HCT116 (cell line): ENCODE measurements around the gene RABGGTB. TPM values are rescaled to one million over a fixed set of nuclear protein-coding genes. Genes with fewer than 3 reads are reported as not detected.

Source experiments
- ATAC-seq: fragments of 200-7000 bp; cut with Tn5 transposase; 2 replicates; pipeline ENCODE4 v1.9.1; 2020; ENCODE audit warnings: mild to moderate bottlenecking, moderate library complexity
- BruUV-seq: library from RNA; stranded (reverse); fragments of 400-500 nt; replicated peaks from 2 replicates; lab custom pipeline; 2021; lab: Mats Ljungman, UMichigan
- CTCF ChIA-PET: fragments of 300-600 bp; sonication (Branson Sonifier 250); formaldehyde crosslinking; loops from one replicate; lab custom pipeline; 2021; ENCODE audit warnings: antibody characterized with exemption; lab: Charles Lee
- POLR2A ChIA-PET: fragments of 300-600, 350-600 bp; sonication (Branson Sonifier 250); formaldehyde crosslinking; loops from one replicate; lab custom pipeline; 2021; ENCODE audit warnings: antibody characterized with exemption; lab: Charles Lee
- RAD21 ChIA-PET, 2 experiments: fragments of 300-600 bp; sonication (Branson Sonifier 250); formaldehyde crosslinking; loops; one replicate each; lab custom pipeline; 2023; ENCODE audit warnings: low total read pairs in 2 of 2; ENCODE audit not compliant: uncharacterized antibody in 2 of 2, unreplicated experiment in 2 of 2, low non-redundant PET in 1 of 2; lab: Charles Lee
- DNase-seq: peaks from one replicate; pipeline ENCODE4 v3.0.0-alpha.2; 2010; ENCODE audit warnings: low read depth, low spot score
- H2AFZ ChIP-seq: fragments of 200-600 bp; shearing (Covaris generic), sonication (generic); 2 replicates; pipeline ENCODE4 v1.6.1; 2017; ENCODE audit warnings: low read depth, mixed run types, mixed read lengths, antibody characterized with exemption, low read length; ENCODE audit not compliant: poor library complexity, severe bottlenecking
- H3K27ac ChIP-seq: 2 replicates; pipeline ENCODE4 v1.5.1; 2012; ENCODE audit warnings: low read depth, low read length
- H3K27me3 ChIP-seq: fragments of 200-600 bp; sonication (generic); 2 replicates; pipeline ENCODE4 v1.6.1; 2016; ENCODE audit warnings: mixed run types, low read length, mixed read lengths; ENCODE audit not compliant: insufficient read depth
- H3K36me3 ChIP-seq, 2 experiments: fragments of 200-500 bp in 1 of 2; fragments of 200-600 bp in 1 of 2; sonication (Bioruptor generic) in 1 of 2; sonication (generic) in 1 of 2; 2 replicates each; pipeline versions ENCODE4 v1.5.1 to v1.6.1; 2014 to 2016; ENCODE audit warnings: low read length in 2 of 2, inconsistent platforms in 1 of 2, mixed read lengths in 1 of 2, mixed run types in 1 of 2; ENCODE audit not compliant: insufficient read depth in 2 of 2, control insufficient read depth in 1 of 2
- H3K4me1 ChIP-seq, 2 experiments: fragments of 200-600 bp in 1 of 2; sonication (generic) in 1 of 2; 2 replicates each; pipeline versions ENCODE4 v1.5.1 to v1.6.1; 2012 to 2017; ENCODE audit warnings: low read length in 2 of 2, inconsistent platforms in 1 of 2, mild to moderate bottlenecking in 1 of 2, mixed read lengths in 1 of 2, mixed run types in 1 of 2, moderate library complexity in 1 of 2; ENCODE audit not compliant: insufficient read depth in 2 of 2, control insufficient read depth in 1 of 2
- H3K4me2 ChIP-seq: fragments of 200-600 bp; sonication (generic); 2 replicates; pipeline ENCODE4 v1.6.1; 2017; ENCODE audit warnings: mixed run types, low read length, mixed read lengths
- H3K4me3 ChIP-seq, 2 experiments: fragments of 200-600 bp in 1 of 2; sonication (generic) in 1 of 2; replicated peaks in 1 of 2; 2 replicates each; pipeline ENCODE4 v1.5.1; 2011 to 2016; ENCODE audit warnings: low read length in 2 of 2, control low read depth in 1 of 2, low read depth in 1 of 2, mild to moderate bottlenecking in 1 of 2, mixed read lengths in 1 of 2, mixed run types in 1 of 2
- H3K79me2 ChIP-seq: fragments of 200-600 bp; sonication (generic); 2 replicates; pipeline ENCODE4 v1.6.1; 2017; ENCODE audit warnings: mild to moderate bottlenecking, mixed run types, low read length, moderate library complexity, mixed read lengths; ENCODE audit not compliant: insufficient read depth
- H3K9ac ChIP-seq: fragments of 200-600 bp; sonication (generic); 2 replicates; pipeline ENCODE4 v1.6.1; 2016; ENCODE audit warnings: low read length, mixed read lengths
- H3K9me2 ChIP-seq: fragments of 200-600 bp; sonication (generic), shearing (Covaris generic); 2 replicates; pipeline ENCODE4 v1.6.1; 2017; ENCODE audit warnings: mixed run types, mild to moderate bottlenecking, moderate library complexity; ENCODE audit not compliant: insufficient read depth
- H3K9me3 ChIP-seq, 2 experiments: fragments of 200-500 bp in 1 of 2; fragments of 200-600 bp in 1 of 2; sonication (Bioruptor generic) in 1 of 2; sonication (generic) in 1 of 2; 2 replicates each; pipeline ENCODE4 v1.6.1; 2014 to 2017; ENCODE audit warnings: low read length in 2 of 2, mixed read lengths in 2 of 2, inconsistent platforms in 1 of 2, low read depth in 1 of 2, mild to moderate bottlenecking in 1 of 2, mixed run types in 1 of 2, moderate library complexity in 1 of 2; ENCODE audit not compliant: control insufficient read depth in 1 of 2, insufficient read depth in 1 of 2
- H4K20me1 ChIP-seq: fragments of 200-600 bp; sonication (generic), shearing (Covaris generic); 2 replicates; pipeline ENCODE4 v1.6.1; 2017; ENCODE audit warnings: mixed run types, mild to moderate bottlenecking, moderate library complexity; ENCODE audit not compliant: insufficient read depth
- CBX3 ChIP-seq: IDR thresholded peaks from 2 replicates; pipeline ENCODE4 v1.6.1; 2012; ENCODE audit warnings: low read depth
- CEBPB ChIP-seq: IDR thresholded peaks from 2 replicates; pipeline ENCODE4 v1.6.1; 2012; ENCODE audit warnings: low read depth
- EGR1 ChIP-seq: IDR thresholded peaks from 2 replicates; pipeline ENCODE4 v1.6.1; 2012; ENCODE audit warnings: low read depth
- EZH2 ChIP-seq: fragments of 200-600 bp; sonication (generic); IDR thresholded peaks from 2 replicates; pipeline ENCODE4 v1.6.1; 2017; ENCODE audit warnings: antibody characterized with exemption, mixed run types
- EZH2phosphoT487 ChIP-seq: fragments of 200-600 bp; IDR thresholded peaks from 2 replicates; pipeline ENCODE4 v1.6.1; 2018; ENCODE audit warnings: antibody characterized with exemption, borderline replicate concordance
- FOSL1 ChIP-seq: IDR thresholded peaks from 2 replicates; pipeline ENCODE4 v1.6.1; 2012; ENCODE audit warnings: low read depth
- JUND ChIP-seq: IDR thresholded peaks from 2 replicates; pipeline ENCODE4 v1.6.1; 2012
- POLR2A ChIP-seq: IDR thresholded peaks from 2 replicates; pipeline ENCODE4 v1.7.0; 2011; ENCODE audit warnings: borderline replicate concordance; ENCODE audit not compliant: insufficient read depth, insufficient read length; ENCODE audit errors: extremely low read depth
- POLR2AphosphoS5 ChIP-seq: IDR thresholded peaks from 2 replicates; pipeline ENCODE4 v1.6.1; 2011; ENCODE audit warnings: mild to moderate bottlenecking, low read depth, low read length, moderate library complexity
- REST ChIP-seq: IDR thresholded peaks from 2 replicates; pipeline ENCODE4 v1.6.1; 2012; ENCODE audit warnings: low read depth
- SIN3A ChIP-seq: IDR thresholded peaks from 2 replicates; pipeline ENCODE4 v1.6.1; 2012; ENCODE audit warnings: low read depth
- TCF7L2 ChIP-seq: IDR thresholded peaks from 2 replicates; pipeline ENCODE4 v1.7.0; 2011; ENCODE audit warnings: borderline replicate concordance, inconsistent platforms; ENCODE audit not compliant: insufficient read depth, insufficient read length; ENCODE audit errors: extremely low read depth
- ZBTB33 ChIP-seq: IDR thresholded peaks from 2 replicates; pipeline ENCODE4 v1.6.1; 2011; ENCODE audit warnings: mild to moderate bottlenecking, low read length, moderate library complexity; ENCODE audit not compliant: insufficient replicate concordance; ENCODE audit errors: extremely low read depth
- ZNF274 ChIP-seq: fragments of 200-500 bp; sonication (Bioruptor generic); IDR thresholded peaks from 2 replicates; pipeline ENCODE4 v1.6.1; 2014; ENCODE audit warnings: mild to moderate bottlenecking, low read depth, low read length, inconsistent platforms
- intact Hi-C: fragments of 100-400 bp; cut with micrococcal nuclease; formaldehyde crosslinking; loops from 2 replicates; pipeline ENCODE4 v1.10.0; 2022
- total RNA-seq: library from RNA; stranded (reverse); gene quantifications from one replicate; pipeline ENCODE4 v1.2.1, GENCODE V29; 2021; ENCODE audit not compliant: unreplicated experiment
- TF ChIP-seq, protein P1 (sequence below): IDR thresholded peaks from 2 replicates; pipeline ENCODE4 v1.6.1; 2012
- TF ChIP-seq, protein P2 (sequence below), 3 experiments: fragments of 200-600 bp in 1 of 3; sonication (generic) in 1 of 3; IDR thresholded peaks in 2 of 3; conservative IDR thresholded peaks in 1 of 3; 2 replicates each; pipeline ENCODE4 v1.5.1; 2012 to 2017; ENCODE audit warnings: low read depth in 2 of 3, low read length in 2 of 3, antibody characterized with exemption in 1 of 3, borderline replicate concordance in 1 of 3, control low read depth in 1 of 3, mild to moderate bottlenecking in 1 of 3, mixed read lengths in 1 of 3, mixed run types in 1 of 3, moderate library complexity in 1 of 3; ENCODE audit not compliant: insufficient read depth in 1 of 3

The RABGGTB gene
- total RNA-seq, 1 experiment from 2014 or later: 203 TPM

DNA sequence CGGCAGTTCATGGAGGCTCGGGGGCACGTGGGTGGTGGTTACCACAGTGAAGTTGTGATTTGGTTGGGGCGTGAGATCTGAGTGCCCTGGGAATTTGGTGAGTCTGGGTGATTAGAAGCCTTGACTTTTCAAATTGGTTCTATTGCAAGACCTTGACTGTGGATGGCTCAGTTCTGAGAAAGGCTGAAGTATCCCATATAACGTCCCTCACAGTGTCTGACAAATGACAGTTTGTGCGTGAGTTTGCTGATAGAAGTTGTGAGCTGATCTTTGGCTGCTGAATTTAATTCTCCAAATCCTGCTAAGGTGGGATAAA is 11.2 kb downstream of the RABGGTB start:
- no peak overlapping the region for H2AFZ ChIP-seq
- peaks cover 34 to 43% of the 10 kb centered on the region in 2 experiments for H3K36me3 ChIP-seq
- H3K79me2 ChIP-seq: peaks cover 21% of the 10 kb centered on the region
- CTCF ChIA-PET: no interaction called here
- no TSS peak for BruUV-seq
- no peak overlapping the region; the same call in 1 of the 2 replicates for H3K9ac ChIP-seq
- H3K9me3 ChIP-seq: no peaks in the 10 kb centered on the region
- H3K27ac ChIP-seq: no peak overlapping the region
- intact Hi-C loops: no loop called here
- no peak for ATAC-seq
- H3K4me1 ChIP-seq: no peaks in the 10 kb centered on the region
- no peak for DNase-seq
- H4K20me1 ChIP-seq: peaks cover 54% of the 10 kb centered on the region
- no peaks in the 10 kb centered on the region for H3K27me3 ChIP-seq
- POLR2A ChIA-PET: interaction anchor here (1.1 kb wide), 1 partner anchor 11 kb away, joined by 4 read pairs; the partner anchor contains the start of gene RABGGTB
- RAD21 ChIA-PET: no interaction called here
- TF ChIP-seq POLR2AphosphoS5 (peak; percentile 7; the same call in 1 of the 2 replicates), EGR1 (no peak), JUND (peak; percentile 43; the same call in 1 of the 2 replicates), EZH2 (no peak), TCF7L2 (no peak), REST (no peak), ZBTB33 (no peak), CEBPB (no peak), POLR2A (no peak), FOSL1 (no peak), ZNF274 (no peak), SIN3A (0 out of 2 replicates have a peak, but pooled peaks have one; percentile 44), EZH2phosphoT487 (no peak), CBX3 (no peak)
- TF ChIP-seq, protein P1, sequence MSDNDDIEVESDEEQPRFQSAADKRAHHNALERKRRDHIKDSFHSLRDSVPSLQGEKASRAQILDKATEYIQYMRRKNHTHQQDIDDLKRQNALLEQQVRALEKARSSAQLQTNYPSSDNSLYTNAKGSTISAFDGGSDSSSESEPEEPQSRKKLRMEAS: no peak; the same call in 1 of the 2 replicates
- TF ChIP-seq, protein P2, sequence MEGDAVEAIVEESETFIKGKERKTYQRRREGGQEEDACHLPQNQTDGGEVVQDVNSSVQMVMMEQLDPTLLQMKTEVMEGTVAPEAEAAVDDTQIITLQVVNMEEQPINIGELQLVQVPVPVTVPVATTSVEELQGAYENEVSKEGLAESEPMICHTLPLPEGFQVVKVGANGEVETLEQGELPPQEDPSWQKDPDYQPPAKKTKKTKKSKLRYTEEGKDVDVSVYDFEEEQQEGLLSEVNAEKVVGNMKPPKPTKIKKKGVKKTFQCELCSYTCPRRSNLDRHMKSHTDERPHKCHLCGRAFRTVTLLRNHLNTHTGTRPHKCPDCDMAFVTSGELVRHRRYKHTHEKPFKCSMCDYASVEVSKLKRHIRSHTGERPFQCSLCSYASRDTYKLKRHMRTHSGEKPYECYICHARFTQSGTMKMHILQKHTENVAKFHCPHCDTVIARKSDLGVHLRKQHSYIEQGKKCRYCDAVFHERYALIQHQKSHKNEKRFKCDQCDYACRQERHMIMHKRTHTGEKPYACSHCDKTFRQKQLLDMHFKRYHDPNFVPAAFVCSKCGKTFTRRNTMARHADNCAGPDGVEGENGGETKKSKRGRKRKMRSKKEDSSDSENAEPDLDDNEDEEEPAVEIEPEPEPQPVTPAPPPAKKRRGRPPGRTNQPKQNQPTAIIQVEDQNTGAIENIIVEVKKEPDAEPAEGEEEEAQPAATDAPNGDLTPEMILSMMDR (IDR thresholded peaks at IDR 0.05 in 2 of 3, conservative IDR thresholded peaks at IDR 0.05 in 1 of 3; ENCODE audit: borderline replicate concordance in 1 of 3, insufficient read depth in 1 of 3, low read depth in 2 of 3, low read length in 2 of 3): no peak
- H3K9me2 ChIP-seq: no peaks in the 10 kb centered on the region
- H3K4me3 ChIP-seq: no peak overlapping the region
- H3K4me2 ChIP-seq: no peak overlapping the region
